Neutrophil (primary cell): ENCODE measurements around the gene LFNG.

ENCODE experiments used
- H3K27ac ChIP-seq: fragments of 200-600 bp; sonication (generic); 2 replicates; pipeline ENCODE4 v1.5.1; 2016; ENCODE audit warnings: mild to moderate bottlenecking, moderate library complexity
- H3K27me3 ChIP-seq: fragments of 200-600 bp; sonication (generic); 2 replicates; pipeline ENCODE4 v1.6.0; 2016; ENCODE audit warnings: mild to moderate bottlenecking
- H3K36me3 ChIP-seq: fragments of 200-600 bp; sonication (generic); 2 replicates; pipeline ENCODE4 v1.5.1; 2017
- H3K4me1 ChIP-seq, 2 experiments: fragments of 200-600 bp in 1 of 2; sonication (generic) in 1 of 2; 1 replicate in 1 of 2; 2 replicates in 1 of 2; pipeline versions ENCODE4 v1.5.1 to v1.6.1; 2013 to 2016; ENCODE audit warnings: low read depth in 1 of 2, low read length in 1 of 2, mild to moderate bottlenecking in 1 of 2, moderate library complexity in 1 of 2; ENCODE audit not compliant: control insufficient read depth in 1 of 2, insufficient read depth in 1 of 2
- H3K4me3 ChIP-seq, 2 experiments: fragments of 200-600 bp in 1 of 2; sonication (generic) in 1 of 2; 1 replicate in 1 of 2; 2 replicates in 1 of 2; pipeline ENCODE4 v1.5.1; 2013 to 2016; ENCODE audit warnings: low read depth in 1 of 2, low read length in 1 of 2, mild to moderate bottlenecking in 1 of 2, moderate library complexity in 1 of 2
- H3K9me3 ChIP-seq: fragments of 200-600 bp; sonication (generic); 2 replicates; pipeline ENCODE4 v1.5.1; 2016
- TF ChIP-seq, protein P1 (sequence below): fragments of 200-600 bp; sonication (generic); IDR thresholded peaks from 2 replicates; pipeline ENCODE4 v1.5.1; 2016; ENCODE audit warnings: antibody characterized with exemption

LFNG gene

DNA sequence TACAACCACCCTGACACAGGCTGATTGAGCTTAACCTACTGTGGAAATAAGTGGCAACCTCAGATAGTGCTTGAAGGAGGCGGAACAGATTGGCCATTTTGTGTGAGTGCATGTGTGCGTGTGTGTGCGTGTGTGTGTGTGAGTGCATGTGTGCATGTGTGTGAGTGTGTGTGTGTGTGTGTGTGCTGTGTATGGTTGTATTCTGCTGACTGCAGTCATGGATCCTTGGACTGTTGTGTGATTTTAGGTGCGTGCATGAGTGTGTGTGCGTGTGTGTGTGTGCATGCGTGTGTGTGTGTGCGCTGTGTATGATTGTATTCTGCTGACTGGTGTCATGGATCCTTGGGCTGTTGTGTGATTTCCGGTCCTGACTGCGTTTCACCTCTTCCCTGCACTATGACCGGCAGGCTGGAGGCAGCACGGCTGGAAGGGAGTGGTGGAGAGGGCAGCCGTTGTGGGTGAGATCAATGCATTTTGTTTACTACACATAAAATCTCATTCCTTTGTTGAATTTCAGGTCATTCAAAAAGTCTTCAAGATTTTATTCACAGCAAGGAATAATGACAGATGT, 45.5 kb downstream of the LFNG start:
- no peak overlapping the region for H3K4me3 ChIP-seq
- no peak overlapping the region for H3K27ac ChIP-seq
- no peaks in the 10 kb centered on the region for H3K36me3 ChIP-seq
- TF ChIP-seq, protein P1, sequence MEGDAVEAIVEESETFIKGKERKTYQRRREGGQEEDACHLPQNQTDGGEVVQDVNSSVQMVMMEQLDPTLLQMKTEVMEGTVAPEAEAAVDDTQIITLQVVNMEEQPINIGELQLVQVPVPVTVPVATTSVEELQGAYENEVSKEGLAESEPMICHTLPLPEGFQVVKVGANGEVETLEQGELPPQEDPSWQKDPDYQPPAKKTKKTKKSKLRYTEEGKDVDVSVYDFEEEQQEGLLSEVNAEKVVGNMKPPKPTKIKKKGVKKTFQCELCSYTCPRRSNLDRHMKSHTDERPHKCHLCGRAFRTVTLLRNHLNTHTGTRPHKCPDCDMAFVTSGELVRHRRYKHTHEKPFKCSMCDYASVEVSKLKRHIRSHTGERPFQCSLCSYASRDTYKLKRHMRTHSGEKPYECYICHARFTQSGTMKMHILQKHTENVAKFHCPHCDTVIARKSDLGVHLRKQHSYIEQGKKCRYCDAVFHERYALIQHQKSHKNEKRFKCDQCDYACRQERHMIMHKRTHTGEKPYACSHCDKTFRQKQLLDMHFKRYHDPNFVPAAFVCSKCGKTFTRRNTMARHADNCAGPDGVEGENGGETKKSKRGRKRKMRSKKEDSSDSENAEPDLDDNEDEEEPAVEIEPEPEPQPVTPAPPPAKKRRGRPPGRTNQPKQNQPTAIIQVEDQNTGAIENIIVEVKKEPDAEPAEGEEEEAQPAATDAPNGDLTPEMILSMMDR, result no peak
- no peaks in the 10 kb centered on the region for H3K27me3 ChIP-seq
- H3K4me1 ChIP-seq, result peaks cover 13 to 18% of the 10 kb centered on the region in 2 experiments
- H3K9me3 ChIP-seq, result no peaks in the 10 kb centered on the region

DNA sequence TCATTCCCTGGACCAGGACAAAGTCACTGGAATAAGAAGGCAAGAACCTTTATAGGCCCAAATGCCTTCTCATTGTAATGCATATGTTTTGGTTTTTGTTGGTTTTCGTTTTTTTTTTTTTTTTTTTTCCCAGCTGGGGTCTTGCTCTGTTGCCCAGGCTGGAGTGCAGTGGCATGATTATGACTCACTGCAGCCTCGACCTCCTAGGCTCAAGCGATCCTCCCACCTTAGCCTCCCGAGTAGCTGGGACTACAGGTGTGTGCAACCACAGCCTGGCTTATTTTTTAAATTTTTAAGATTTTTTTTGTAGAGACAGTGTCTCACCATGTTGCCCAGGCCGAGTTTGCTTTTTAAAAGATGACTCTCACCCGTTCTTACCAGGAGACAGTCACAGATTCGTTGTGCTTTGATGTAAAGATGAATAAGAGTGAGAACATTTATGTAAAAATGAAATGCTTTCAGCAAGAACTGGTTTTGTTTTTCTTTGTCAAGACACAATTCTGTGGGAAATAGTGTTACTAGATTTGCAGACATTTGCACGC, 46.8 kb downstream of the LFNG start:
- Histone ChIP-seq H3K36me3 (no peaks in the 10 kb centered on the region), H3K4me1 (peaks cover 12 to 15% of the 10 kb centered on the region in 2 experiments), H3K27me3 (no peaks in the 10 kb centered on the region), H3K27ac (no peak overlapping the region), H3K4me3 (no peak overlapping the region), H3K9me3 (no peaks in the 10 kb centered on the region)
- TF ChIP-seq, protein P1, result no peak

DNA sequence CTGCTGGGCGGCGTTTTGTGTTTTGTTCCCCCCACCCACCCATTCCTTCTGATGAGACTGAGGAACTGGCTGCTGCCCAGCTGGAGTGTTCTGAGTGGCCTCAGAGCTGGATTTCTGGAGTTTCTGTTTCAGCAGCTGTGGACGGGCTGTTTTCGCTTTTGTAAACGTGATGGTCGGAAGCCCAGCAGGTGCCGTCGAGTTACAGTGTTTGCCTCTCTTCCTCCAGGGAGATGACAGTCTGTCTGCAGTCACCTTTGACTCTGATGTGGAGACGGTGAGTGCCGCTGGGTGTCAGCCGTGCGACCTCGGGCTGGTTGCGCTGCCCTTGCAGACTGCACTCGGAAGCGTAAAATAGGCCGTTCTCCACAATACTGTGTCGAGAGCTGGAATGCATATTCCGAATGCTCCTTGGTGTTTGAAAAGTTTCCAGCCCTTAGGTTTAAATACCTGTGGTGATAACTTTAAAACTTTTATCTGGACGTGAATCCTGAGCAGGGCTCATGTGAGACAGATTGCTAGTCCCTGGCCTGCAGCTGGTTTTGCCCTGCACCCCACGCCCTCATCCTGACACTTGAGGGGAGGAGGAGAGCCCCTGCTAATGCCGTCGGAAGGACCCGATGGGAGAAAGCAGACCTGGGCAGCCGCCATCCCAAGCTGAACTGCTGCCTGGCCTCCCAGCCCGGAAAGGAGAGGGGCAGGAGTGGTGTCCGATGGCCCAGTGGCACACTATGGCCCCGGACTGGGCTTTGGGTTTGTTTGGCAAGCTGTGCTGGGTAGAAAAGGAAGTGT, 47.5 kb downstream of the LFNG start:
- peak overlapping the region; percentile 54 for H3K27ac ChIP-seq
- no peaks in the 10 kb centered on the region for H3K9me3 ChIP-seq
- H3K27me3 ChIP-seq, result no peaks in the 10 kb centered on the region
- H3K36me3 ChIP-seq, result peaks cover 5% of the 10 kb centered on the region
- H3K4me1 ChIP-seq, result peaks cover 12 to 15% of the 10 kb centered on the region in 2 experiments
- no peak overlapping the region for H3K4me3 ChIP-seq
- TF ChIP-seq, protein P1, result no peak

DNA sequence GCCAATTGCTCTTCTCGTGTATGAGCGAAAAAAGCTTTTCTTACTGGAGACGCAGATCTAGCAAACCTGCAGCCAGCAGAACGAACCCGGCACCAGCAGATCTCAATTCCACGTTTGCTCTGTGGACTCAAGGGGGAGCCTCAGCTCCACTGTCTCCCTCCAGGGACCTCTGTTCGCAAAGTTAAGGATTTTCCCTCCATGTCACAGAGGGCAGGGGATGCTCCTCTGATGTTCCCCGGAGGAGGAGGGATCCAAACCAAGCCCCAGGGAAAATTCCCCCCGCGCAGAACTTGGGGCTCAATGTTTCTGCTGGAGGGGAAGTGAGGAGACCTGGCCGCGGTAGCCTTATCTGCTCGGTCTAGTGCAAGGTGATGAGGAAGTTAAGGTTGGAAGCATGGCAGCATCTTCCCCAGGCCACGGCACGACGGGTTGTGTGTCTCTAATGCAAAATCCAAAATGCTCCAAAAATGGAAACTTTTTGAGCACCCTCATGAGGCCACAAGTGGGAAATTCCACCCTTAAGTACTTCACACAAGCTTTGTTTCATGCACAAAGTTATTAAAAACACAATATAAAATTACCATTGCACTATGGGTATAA, 48.2 kb downstream of the LFNG start:
- H3K36me3 ChIP-seq, result peaks cover 12% of the 10 kb centered on the region
- H3K9me3 ChIP-seq, result no peaks in the 10 kb centered on the region
- H3K27ac ChIP-seq, result peak overlapping the region; percentile 54
- H3K4me1 ChIP-seq, result peaks cover 12 to 15% of the 10 kb centered on the region in 2 experiments
- TF ChIP-seq, protein P1, result no peak
- H3K4me3 ChIP-seq, result peak overlapping the region; percentile 23 to 39
- no peaks in the 10 kb centered on the region for H3K27me3 ChIP-seq

DNA sequence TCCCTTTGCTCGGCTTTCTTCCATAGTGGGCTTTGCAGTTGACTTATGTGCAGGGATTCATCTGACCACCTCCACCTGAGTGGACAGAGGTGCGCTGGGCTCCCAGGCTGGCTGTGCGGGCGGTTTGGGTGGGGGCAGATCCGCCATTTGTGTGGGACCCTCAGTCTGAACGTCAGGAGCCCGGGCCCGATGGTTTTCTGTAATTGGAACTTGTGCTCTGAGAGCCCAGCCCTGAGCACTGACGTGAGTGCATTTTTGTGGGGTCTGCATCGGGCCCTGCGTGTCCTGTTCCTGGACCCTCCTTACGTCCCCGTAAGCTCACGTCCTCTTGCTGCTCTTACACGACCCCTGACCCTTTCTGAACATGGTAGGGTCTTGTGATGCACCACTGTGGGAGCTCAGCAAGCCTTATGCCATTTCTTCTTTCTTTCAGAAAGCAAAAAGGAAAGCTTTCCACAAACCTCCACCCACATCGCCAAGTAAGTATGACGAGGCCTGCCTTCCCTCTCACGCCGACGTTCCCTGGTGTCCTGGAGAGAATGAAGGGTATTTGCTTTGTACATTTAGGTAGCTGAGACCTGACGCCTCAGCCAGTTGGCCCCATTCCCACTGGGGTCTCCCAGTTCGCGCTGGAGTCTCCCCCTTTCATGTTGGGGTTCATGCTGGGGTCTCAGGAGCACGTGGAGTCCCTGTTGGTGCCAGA, 49.1 kb downstream of the LFNG start:
- Histone ChIP-seq H3K4me1 (peaks cover 12 to 15% of the 10 kb centered on the region in 2 experiments), H3K36me3 (peaks cover 16% of the 10 kb centered on the region), H3K27me3 (no peaks in the 10 kb centered on the region), H3K27ac (no peak overlapping the region), H3K4me3 (no peak overlapping the region), H3K9me3 (no peaks in the 10 kb centered on the region)
- TF ChIP-seq, protein P1, result no peak
